SK-N-SH treated with all-trans-retinoic acid at 6 μM for 48 hours (cell line): Measurements from ENCODE around the gene CFP.

ENCODE experiments used
- CSDC2 ChIP-seq: fragments of 250-450 bp; sonication (Bioruptor Pico); IDR thresholded peaks from 2 replicates; pipeline ENCODE4 v1.5.0; 2020; ENCODE audit warnings: mild to moderate bottlenecking, moderate library complexity
- GLIS3 ChIP-seq: fragments of 250-450 bp; sonication (Bioruptor Pico); IDR thresholded peaks from 2 replicates; pipeline ENCODE4 v1.5.0; 2020; ENCODE audit warnings: mild to moderate bottlenecking, moderate library complexity
- PATZ1 ChIP-seq: fragments of 250-450 bp; sonication (Bioruptor Pico); IDR thresholded peaks from 2 replicates; pipeline ENCODE4 v1.8.0; 2020; ENCODE audit warnings: mild to moderate bottlenecking, moderate library complexity, borderline replicate concordance
- POU6F1 ChIP-seq: fragments of 250-450 bp; sonication (Bioruptor Pico); IDR thresholded peaks from 2 replicates; pipeline ENCODE4 v1.8.0; 2021; ENCODE audit warnings: low read depth, mild to moderate bottlenecking, moderate library complexity, borderline replicate concordance
- RARB ChIP-seq: fragments of 250-450 bp; sonication (Bioruptor Pico); IDR thresholded peaks from 2 replicates; pipeline ENCODE4 v1.8.0; 2021; ENCODE audit warnings: mild to moderate bottlenecking, moderate library complexity
- TCF4 ChIP-seq: fragments of 250-450 bp; sonication (Bioruptor Pico); IDR thresholded peaks from 2 replicates; pipeline ENCODE4 v1.8.0; 2021; ENCODE audit warnings: mild to moderate bottlenecking, moderate library complexity, borderline replicate concordance
- TSHZ2 ChIP-seq: fragments of 250-450 bp; sonication (Bioruptor Pico); IDR thresholded peaks from 2 replicates; pipeline ENCODE4 v1.5.0; 2020; ENCODE audit warnings: mild to moderate bottlenecking, moderate library complexity
- ZC3H10 ChIP-seq: fragments of 250-450 bp; sonication (Bioruptor Pico); IDR thresholded peaks from 2 replicates; pipeline ENCODE4 v1.5.1; 2021; ENCODE audit warnings: mild to moderate bottlenecking, moderate library complexity
- ZFP3 ChIP-seq: fragments of 250-450 bp; sonication (Bioruptor Pico); IDR thresholded peaks from 2 replicates; pipeline ENCODE4 v1.5.0; 2020; ENCODE audit warnings: mild to moderate bottlenecking, moderate library complexity
- ZFP30 ChIP-seq: fragments of 450-650 bp; formaldehyde crosslinking; IDR thresholded peaks from 2 replicates; pipeline ENCODE4 v1.5.0; 2022; ENCODE audit warnings: mild to moderate bottlenecking, moderate library complexity
- ZNF70 ChIP-seq: fragments of 450-650 bp; formaldehyde crosslinking; IDR thresholded peaks from 2 replicates; pipeline ENCODE4 v1.5.0; 2020; ENCODE audit warnings: mild to moderate bottlenecking, moderate library complexity
- ZNF8 ChIP-seq: fragments of 450-650 bp; formaldehyde crosslinking; IDR thresholded peaks from 2 replicates; pipeline ENCODE4 v1.5.0; 2020; ENCODE audit warnings: mild to moderate bottlenecking, moderate library complexity
- TF ChIP-seq, protein P1 (sequence below): fragments of 250-450 bp; sonication (Bioruptor Pico); IDR thresholded peaks from 2 replicates; pipeline ENCODE4 v1.5.1; 2020; ENCODE audit warnings: low read depth, mild to moderate bottlenecking, moderate library complexity

DNA sequence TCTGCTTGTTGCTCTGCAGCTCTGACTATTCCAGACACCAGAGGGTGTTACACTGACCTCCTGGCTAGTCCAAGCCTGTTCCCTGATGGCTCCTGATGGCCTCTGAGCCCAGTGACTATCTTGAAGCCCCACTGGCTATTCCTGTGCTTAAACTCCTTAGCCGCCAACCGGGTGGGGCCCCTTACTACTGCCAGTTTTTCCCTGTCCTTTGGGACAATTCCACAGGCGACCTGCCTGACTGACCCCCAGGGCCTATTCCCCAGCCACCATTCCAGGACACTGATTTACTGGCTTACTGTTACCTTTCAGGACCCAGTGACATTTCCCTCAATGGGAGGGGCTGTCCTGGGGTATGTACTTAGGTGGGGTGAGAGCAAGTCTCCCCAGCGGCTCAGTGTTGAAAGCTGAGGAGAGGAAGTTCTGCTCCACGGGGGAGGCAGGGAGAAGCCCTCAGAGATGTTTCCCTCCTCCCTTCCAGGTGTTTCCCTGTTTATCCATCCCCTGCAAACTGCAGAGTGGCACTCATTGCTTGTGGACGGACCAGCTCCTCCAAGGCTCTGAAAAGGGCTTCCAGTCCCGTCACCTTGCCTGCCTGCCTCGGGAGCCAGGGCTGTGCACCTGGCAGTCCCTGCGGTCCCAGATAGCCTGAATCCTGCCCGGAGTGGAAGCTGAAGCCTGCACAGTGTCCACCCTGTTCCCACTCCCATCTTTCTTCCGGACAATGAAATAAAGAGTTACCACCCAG, 43.5 kb downstream of the CFP start:
- no peak for TF ChIP-seq ZFP30 (CRISPR knock-in tag)
- TF ChIP-seq RARB (CRISPR knock-in tag), result no peak
- no peak for TF ChIP-seq GLIS3 (CRISPR knock-in tag)
- TF ChIP-seq CSDC2 (CRISPR knock-in tag), result no peak
- TF ChIP-seq ZC3H10 (CRISPR knock-in tag), result no peak
- TF ChIP-seq ZNF70, result no peak
- no peak for TF ChIP-seq TSHZ2 (CRISPR knock-in tag)
- no peak for TF ChIP-seq POU6F1 (CRISPR knock-in tag)
- TF ChIP-seq PATZ1 (CRISPR knock-in tag), result no peak
- TF ChIP-seq ZNF8 (CRISPR knock-in tag), result no peak
- TF ChIP-seq, protein P1, sequence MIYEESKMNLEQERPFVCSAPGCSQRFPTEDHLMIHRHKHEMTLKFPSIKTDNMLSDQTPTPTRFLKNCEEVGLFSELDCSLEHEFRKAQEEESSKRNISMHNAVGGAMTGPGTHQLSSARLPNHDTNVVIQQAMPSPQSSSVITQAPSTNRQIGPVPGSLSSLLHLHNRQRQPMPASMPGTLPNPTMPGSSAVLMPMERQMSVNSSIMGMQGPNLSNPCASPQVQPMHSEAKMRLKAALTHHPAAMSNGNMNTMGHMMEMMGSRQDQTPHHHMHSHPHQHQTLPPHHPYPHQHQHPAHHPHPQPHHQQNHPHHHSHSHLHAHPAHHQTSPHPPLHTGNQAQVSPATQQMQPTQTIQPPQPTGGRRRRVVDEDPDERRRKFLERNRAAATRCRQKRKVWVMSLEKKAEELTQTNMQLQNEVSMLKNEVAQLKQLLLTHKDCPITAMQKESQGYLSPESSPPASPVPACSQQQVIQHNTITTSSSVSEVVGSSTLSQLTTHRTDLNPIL (CRISPR knock-in tag), result no peak
- no peak for TF ChIP-seq ZFP3 (CRISPR knock-in tag)
- no peak for TF ChIP-seq TCF4 (CRISPR knock-in tag)
